ENCODE results near the gene NIT1. TPM values are rescaled to one million over a fixed set of nuclear protein-coding genes. Genes with fewer than 3 reads are reported as not detected.

The NIT1 gene
- total RNA-seq, 1 donor from 2014 or later, result 48.6 TPM

- TF ChIP-seq CTCF (conservative IDR thresholded peaks at IDR 0.05), result no peak
- no peak for DNase-seq (ENCODE audit: low read depth, low spot score)
- peaks cover 14% of the 10 kb centered on the region for H3K36me3 Mint-ChIP-seq (ENCODE audit: low read depth)
- H3K4me3 Mint-ChIP-seq, result peak overlapping the region; percentile 49
- no peaks in the 10 kb centered on the region for H3K27me3 Mint-ChIP-seq (ENCODE audit: low read depth)
- H3K4me1 Mint-ChIP-seq, result peaks cover 27% of the 10 kb centered on the region
- H3K27ac Mint-ChIP-seq (ENCODE audit: unreplicated experiment), result no peak overlapping the region
- no peaks in the 10 kb centered on the region for H3K9me3 Mint-ChIP-seq
Observed at GRCh38 chr1:161128591-161129420, 10.9 kb downstream of the NIT1 start.

GRCh38 chr1:161130266-161130665 is 12.4 kb downstream of the NIT1 start:
- H3K9me3 Mint-ChIP-seq, result no peaks in the 10 kb centered on the region
- no peak for DNase-seq (ENCODE audit: low read depth, low spot score)
- peaks cover 13% of the 10 kb centered on the region for H3K36me3 Mint-ChIP-seq (ENCODE audit: low read depth)
- peaks cover 27% of the 10 kb centered on the region for H3K4me1 Mint-ChIP-seq
- H3K4me3 Mint-ChIP-seq, result no peak overlapping the region
- no peak for TF ChIP-seq CTCF (conservative IDR thresholded peaks at IDR 0.05)
- H3K27me3 Mint-ChIP-seq (ENCODE audit: low read depth), result no peaks in the 10 kb centered on the region
- peak overlapping the region; percentile 30 for H3K27ac Mint-ChIP-seq (ENCODE audit: unreplicated experiment)

- TF ChIP-seq CTCF (conservative IDR thresholded peaks at IDR 0.05), result no peak
- peaks cover 6% of the 10 kb centered on the region for H3K36me3 Mint-ChIP-seq (ENCODE audit: low read depth)
- H3K9me3 Mint-ChIP-seq, result no peaks in the 10 kb centered on the region
- peaks cover 24% of the 10 kb centered on the region for H3K4me1 Mint-ChIP-seq
- no peak for DNase-seq (ENCODE audit: low read depth, low spot score)
- H3K27ac Mint-ChIP-seq (ENCODE audit: unreplicated experiment), result peak overlapping the region; percentile 97
- H3K27me3 Mint-ChIP-seq (ENCODE audit: low read depth), result no peaks in the 10 kb centered on the region
- H3K4me3 Mint-ChIP-seq, result no peak overlapping the region
Observed at GRCh38 chr1:161131523-161132409, 13.9 kb downstream of the NIT1 start.

- Mint-ChIP-seq H3K27me3 (ENCODE audit: low read depth) (no peaks in the 10 kb centered on the region), H3K4me3 (no peak within 1 kb of the TSS), H3K27ac (ENCODE audit: unreplicated experiment) (peak within 1 kb of the TSS; percentile 97), H3K9me3 (no peaks in the 10 kb centered on the region), H3K36me3 (ENCODE audit: low read depth) (peaks cover 4% of the 10 kb centered on the region), H3K4me1 (peaks cover 23% of the 10 kb centered on the region)
- no peak for TF ChIP-seq CTCF (conservative IDR thresholded peaks at IDR 0.05)
- DNase-seq (ENCODE audit: low read depth, low spot score), result peak; percentile 84
Observed at GRCh38 chr1:161132410-161133219, 14.7 kb downstream of the NIT1 start, which contains the start of gene DEDD. TSS of gene DEDD (minus strand) at chr1:161132667. CDS start at chr1:161124462, 8,205 bp downstream.

GRCh38 chr1:161133220-161133740 is 15.4 kb downstream of the NIT1 start:
- H3K4me3 Mint-ChIP-seq, result no peak overlapping the region
- no peak for DNase-seq (ENCODE audit: low read depth, low spot score)

More at GRCh38 chr1:161133220-161133740, 15.4 kb downstream of the NIT1 start:
- no peak for TF ChIP-seq CTCF (conservative IDR thresholded peaks at IDR 0.05)
- H3K27me3 Mint-ChIP-seq (ENCODE audit: low read depth), result no peaks in the 10 kb centered on the region
- no peak overlapping the region for H3K27ac Mint-ChIP-seq (ENCODE audit: unreplicated experiment)
- no peaks in the 10 kb centered on the region for H3K9me3 Mint-ChIP-seq
- H3K4me1 Mint-ChIP-seq, result peaks cover 23% of the 10 kb centered on the region
- peaks cover 4% of the 10 kb centered on the region for H3K36me3 Mint-ChIP-seq (ENCODE audit: low read depth)

All from neural crest cell (in vitro differentiated cells).